K562 (cell line): ENCODE results near the gene RNASEH2A. TPM values are rescaled to one million over a fixed set of nuclear protein-coding genes. Genes with fewer than 3 reads are reported as not detected.

Experiments
- CREM ChIP-seq: IDR thresholded peaks from 2 replicates; pipeline ENCODE4 v1.6.1; 2014; ENCODE audit warnings: antibody characterized with exemption, low read depth
- FOXP4 ChIP-seq: sonication (generic); formaldehyde crosslinking; IDR thresholded peaks from 2 replicates; pipeline ENCODE4 v1.8.0; 2022; ENCODE audit warnings: mild to moderate bottlenecking, missing genetic modification reagents, borderline replicate concordance
- HDAC1 ChIP-seq, 2 experiments: fragments of 450-650 bp; IDR thresholded peaks; 2 replicates each; pipeline ENCODE4 v1.6.1; 2016 to 2017; ENCODE audit warnings: inconsistent platforms in 1 of 2, mild to moderate bottlenecking in 1 of 2, moderate library complexity in 1 of 2
- HDAC6 ChIP-seq: IDR thresholded peaks from 2 replicates; pipeline ENCODE4 v1.6.1; 2012; ENCODE audit warnings: low read depth, mild to moderate bottlenecking, control low read depth, inconsistent platforms, low read length, moderate library complexity
- KLF1 ChIP-seq: fragments of 450-650 bp; IDR thresholded peaks from 2 replicates; pipeline ENCODE4 v1.6.1; 2016; ENCODE audit warnings: missing genetic modification characterization, missing compliant biosample characterization
- PRMT5 ChIP-seq: sonication (generic); formaldehyde crosslinking; IDR thresholded peaks from 2 replicates; pipeline ENCODE4 v1.5.0; 2020; ENCODE audit warnings: missing genetic modification reagents
- PURB ChIP-seq: sonication (generic); formaldehyde crosslinking; IDR thresholded peaks from 2 replicates; pipeline ENCODE4 v1.9.0; 2021; ENCODE audit warnings: low read depth, mild to moderate bottlenecking, missing genetic modification reagents
- RNF219 ChIP-seq: fragments of 250-450 bp; sonication (Bioruptor Pico); IDR thresholded peaks from 2 replicates; pipeline ENCODE4 v1.5.0; 2022; ENCODE audit warnings: mild to moderate bottlenecking
- SMAD4 ChIP-seq: fragments of 250-450 bp; sonication (Bioruptor Pico); conservative IDR thresholded peaks from 2 replicates; pipeline ENCODE4 v1.8.0; 2021; ENCODE audit warnings: inconsistent platforms, mild to moderate bottlenecking, moderate library complexity
- TEAD1 ChIP-seq, 2 experiments: fragments of 450-650 bp in 1 of 2; sonication (generic) in 1 of 2; formaldehyde crosslinking; IDR thresholded peaks; 2 replicates each; pipeline versions ENCODE4 v1.4.0 to v1.8.0; 2020 to 2022; ENCODE audit warnings: mild to moderate bottlenecking in 2 of 2, missing genetic modification reagents in 1 of 2
- YY1 ChIP-seq, 3 experiments: IDR thresholded peaks; 2 replicates each; pipeline ENCODE4 v1.6.1; 2011; ENCODE audit warnings: low read length in 2 of 3, mild to moderate bottlenecking in 2 of 3, moderate library complexity in 2 of 3, borderline replicate concordance in 1 of 3, control low read depth in 1 of 3, low read depth in 1 of 3; ENCODE audit not compliant: insufficient read depth in 3 of 3, insufficient replicate concordance in 2 of 3, control insufficient read depth in 1 of 3, insufficient read length in 1 of 3; ENCODE audit errors: extremely low read depth in 1 of 3
- ZNF280B ChIP-seq: fragments of 250-450 bp; sonication (Bioruptor Pico); IDR thresholded peaks from 2 replicates; pipeline ENCODE4 v1.5.1; 2021; ENCODE audit warnings: mild to moderate bottlenecking
- polyA plus RNA-seq, 8 experiments: library from polyadenylated mRNA; depleted of rRNA in 4 of 8; stranded (reverse) in 5 of 8; unstranded in 3 of 8; fragments of >200 nt; fragmentation: Nextera tagmentation in 2 of 8; fragmentation: Illumina TruSeq in 1 of 8; extraction: Ambion mirVana in 2 of 8; extraction: Trizol in 1 of 8; gene quantifications; 2 replicates each; pipeline versions ENCODE4 v1.2.1 to v1.2.3, GENCODE V29; 2011 to 2014; ENCODE audit warnings: inconsistent platforms in 1 of 8, missing spikeins in 1 of 8
- total RNA-seq, 7 experiments: library from RNA; depleted of rRNA in 6 of 7; stranded (reverse); fragments of >200 nt in 6 of 7; fragmentation: Illumina TruSeq in 2 of 7; extraction: Trizol in 2 of 7; gene quantifications; 2 replicates each; pipeline versions ENCODE4 v1.2.1 to v1.2.3, GENCODE V29; 2011 to 2021; ENCODE audit warnings: low replicate concordance in 1 of 7
- TF ChIP-seq, protein P1 (sequence below): fragments of 200-800 bp; sonication (Bioruptor generic); IDR thresholded peaks from 2 replicates; pipeline ENCODE4 v1.6.1; 2017; ENCODE audit warnings: missing genetic modification characterization, missing compliant biosample characterization

Gene RNASEH2A
- total and polyA plus RNA-seq, 9 of the 15 experiments (the other 6 are each of a cell fraction or from before 2014, with no cell fraction given): 22.3 to 78.0 (median 61.7) TPM

GRCh38 chr19:12778017-12778904, 28.1 kb upstream of the RNASEH2A start (continued):
- TF ChIP-seq, protein P1, sequence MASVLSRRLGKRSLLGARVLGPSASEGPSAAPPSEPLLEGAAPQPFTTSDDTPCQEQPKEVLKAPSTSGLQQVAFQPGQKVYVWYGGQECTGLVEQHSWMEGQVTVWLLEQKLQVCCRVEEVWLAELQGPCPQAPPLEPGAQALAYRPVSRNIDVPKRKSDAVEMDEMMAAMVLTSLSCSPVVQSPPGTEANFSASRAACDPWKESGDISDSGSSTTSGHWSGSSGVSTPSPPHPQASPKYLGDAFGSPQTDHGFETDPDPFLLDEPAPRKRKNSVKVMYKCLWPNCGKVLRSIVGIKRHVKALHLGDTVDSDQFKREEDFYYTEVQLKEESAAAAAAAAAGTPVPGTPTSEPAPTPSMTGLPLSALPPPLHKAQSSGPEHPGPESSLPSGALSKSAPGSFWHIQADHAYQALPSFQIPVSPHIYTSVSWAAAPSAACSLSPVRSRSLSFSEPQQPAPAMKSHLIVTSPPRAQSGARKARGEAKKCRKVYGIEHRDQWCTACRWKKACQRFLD (CRISPR knock-in tag): peak; percentile 78
- TF ChIP-seq CREM (no peak), RNF219 (CRISPR knock-in tag) (no peak), TEAD1 (CRISPR knock-in tag; IDR thresholded peaks at IDR 0.05) (0 out of 4 replicates have a peak, but pooled peaks of 1 of the 2 experiments have one; percentile 29), HDAC1 (IDR thresholded peaks at IDR 0.05) (0 out of 4 replicates have a peak, but pooled peaks of 1 of the 2 experiments have one; percentile 20), SMAD4 (CRISPR knock-in tag) (no peak), FOXP4 (CRISPR knock-in tag) (no peak), YY1 (IDR thresholded peaks at IDR 0.05; ENCODE audit: borderline replicate concordance in 1 of 3, control insufficient read depth in 1 of 3, extremely low read depth in 1 of 3, insufficient read depth in 3 of 3, insufficient read length in 1 of 3, insufficient replicate concordance in 2 of 3, low read depth in 1 of 3, low read length in 2 of 3) (peak in 2 of 3 experiments; percentile 59 to 85), PRMT5 (CRISPR knock-in tag) (peak; percentile 67; the same call in 1 of the 2 replicates), PURB (CRISPR knock-in tag) (no peak), KLF1 (tag) (no peak), HDAC6 (no peak), ZNF280B (CRISPR knock-in tag) (no peak)
